Stromal cell of bone marrow (primary cell): ENCODE results near the gene PDZD2.
"Not testable (repeated sequence)": the region's sequence is repeated elsewhere in the genome, so short reads cannot be mapped to it uniquely, and the experiment has no call there.

Experiments
- DNase-seq: peaks from one replicate; pipeline ENCODE4 v3.0.0-alpha.2; 2012; ENCODE audit warnings: low read depth

The PDZD2 gene

GRCh38 chr5:32080565-32080964, 441.6 kb downstream of the PDZD2 start:
- DNase-seq: not testable (repeated sequence)

GRCh38 chr5:32082701-32083100, 443.8 kb downstream of the PDZD2 start:
- no peak for DNase-seq

DNA sequence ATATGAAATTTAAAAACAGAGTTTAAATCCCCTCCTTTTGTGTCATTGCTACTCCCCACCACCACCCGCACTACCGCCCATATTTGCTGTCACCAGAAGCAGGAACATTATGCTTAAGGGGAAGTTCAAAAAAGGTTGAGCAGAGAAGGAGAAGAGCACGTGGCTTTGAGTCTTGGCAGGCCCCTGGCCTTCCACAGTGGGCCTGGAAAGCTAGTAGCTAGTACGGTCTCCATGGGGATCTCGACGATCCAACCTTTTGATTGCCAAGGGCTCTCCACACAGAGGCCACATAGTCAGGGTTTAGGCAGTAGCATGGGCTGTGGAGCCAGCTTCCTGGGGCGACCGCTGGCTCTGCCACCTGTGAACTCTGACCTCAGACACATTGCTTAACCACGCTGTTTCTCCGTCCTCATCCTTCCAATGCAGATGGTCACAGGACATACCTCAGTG, 445.1 kb downstream of the PDZD2 start:
- DNase-seq: no peak

- no peak for DNase-seq
Observed at GRCh38 chr5:32087086-32088082, 448.5 kb downstream of the PDZD2 start.

DNA sequence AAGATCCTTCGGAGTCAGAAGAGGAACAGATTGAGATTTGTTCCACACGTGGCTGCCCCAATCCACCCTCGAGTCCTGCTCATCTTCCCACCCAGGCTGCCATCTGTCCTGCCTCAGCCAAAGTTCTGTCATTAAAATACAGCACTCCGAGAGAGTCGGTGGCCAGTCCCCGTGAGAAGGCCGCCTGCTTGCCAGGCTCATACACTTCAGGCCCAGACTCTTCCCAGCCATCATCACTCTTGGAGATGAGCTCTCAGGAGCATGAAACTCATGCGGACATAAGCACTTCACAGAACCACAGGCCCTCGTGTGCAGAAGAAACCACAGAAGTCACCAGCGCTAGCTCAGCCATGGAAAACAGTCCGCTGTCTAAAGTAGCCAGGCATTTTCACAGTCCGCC, 449.3 kb downstream of the PDZD2 start:
- no peak for DNase-seq

GRCh38 chr5:32089146-32090000, 450.4 kb downstream of the PDZD2 start:
- no peak for DNase-seq

- no peak for DNase-seq
Observed at GRCh38 chr5:32090026-32090754, 451.3 kb downstream of the PDZD2 start.

DNA sequence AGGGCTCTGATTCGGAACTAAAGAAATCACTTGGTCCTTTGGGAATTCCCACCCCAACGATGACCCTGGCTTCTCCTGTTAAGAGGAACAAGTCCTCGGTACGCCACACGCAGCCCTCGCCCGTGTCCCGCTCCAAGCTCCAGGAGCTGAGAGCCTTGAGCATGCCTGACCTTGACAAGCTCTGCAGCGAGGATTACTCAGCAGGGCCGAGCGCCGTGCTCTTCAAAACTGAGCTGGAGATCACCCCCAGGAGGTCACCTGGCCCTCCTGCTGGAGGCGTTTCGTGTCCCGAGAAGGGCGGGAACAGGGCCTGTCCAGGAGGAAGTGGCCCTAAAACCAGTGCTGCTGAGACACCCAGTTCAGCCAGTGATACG, 451.8 kb downstream of the PDZD2 start:
- DNase-seq: no peak

- DNase-seq: peak; percentile 52
Observed at GRCh38 chr5:32092938-32093812, 454.2 kb downstream of the PDZD2 start.

DNA sequence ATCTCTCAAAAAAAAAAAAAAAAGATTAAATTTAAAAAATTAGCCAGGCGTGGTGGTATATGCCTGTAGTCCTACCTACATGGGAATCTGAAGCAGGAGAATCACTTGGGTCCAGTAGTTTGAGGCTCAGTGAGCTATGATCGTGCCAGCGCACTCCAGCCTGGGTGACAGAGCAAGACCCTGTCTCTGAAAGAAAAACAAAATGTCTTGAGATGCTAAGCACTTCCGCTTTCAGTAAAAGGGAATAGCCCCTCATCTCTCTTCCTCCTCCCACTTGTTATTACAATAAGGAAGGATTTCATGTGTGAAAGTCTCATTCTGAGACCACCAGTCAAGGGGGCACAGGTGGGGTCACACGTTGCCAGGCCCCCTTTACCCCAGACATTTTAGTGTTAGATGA, 455.8 kb downstream of the PDZD2 start:
- no peak for DNase-seq

DNA sequence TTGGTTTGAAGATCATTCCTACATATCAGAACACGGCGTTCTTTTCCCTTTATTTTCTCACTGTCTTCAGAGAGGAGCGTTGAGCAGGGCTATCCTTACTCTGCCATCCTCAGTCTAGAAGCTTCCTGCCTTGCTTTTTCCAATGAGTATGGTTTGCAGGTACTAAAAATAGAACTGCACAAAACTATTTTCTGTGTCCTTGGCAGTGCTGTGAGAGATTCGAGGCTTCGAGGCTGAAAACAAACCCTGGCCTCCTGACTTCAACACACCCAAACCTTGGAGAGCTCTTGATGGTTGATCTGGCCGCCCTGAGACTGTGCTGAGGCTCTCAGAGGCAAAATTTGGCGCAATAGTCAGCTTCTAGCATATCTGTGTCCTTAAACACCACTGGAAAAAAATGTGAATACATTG, 456.3 kb downstream of the PDZD2 start:
- DNase-seq: no peak

- no peak for DNase-seq
Observed at GRCh38 chr5:32096891-32097595, 458.1 kb downstream of the PDZD2 start.

- DNase-seq: no peak
Observed at GRCh38 chr5:32098291-32098690, 459.4 kb downstream of the PDZD2 start.

DNA sequence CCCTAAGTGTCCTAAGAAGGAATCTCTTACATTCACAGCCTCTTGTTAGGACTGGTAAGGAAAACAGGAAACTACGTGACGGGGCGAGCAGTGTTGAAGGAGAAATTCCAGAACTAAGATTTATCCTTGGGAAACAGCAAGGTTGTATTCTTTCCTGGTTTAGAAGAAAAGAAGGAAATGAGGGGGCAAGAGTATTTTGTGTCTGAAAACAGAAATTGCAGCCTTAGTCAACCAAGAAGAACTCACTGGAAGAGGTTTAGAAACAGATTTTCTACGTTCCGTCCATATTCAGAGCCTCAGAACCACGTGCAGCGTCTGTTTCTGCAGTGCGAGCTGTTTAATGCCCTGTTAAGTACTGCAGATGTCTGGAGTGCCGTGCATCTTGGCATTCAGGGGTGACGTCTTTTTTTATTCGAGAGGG, 460.0 kb downstream of the PDZD2 start:
- DNase-seq: no peak

DNA sequence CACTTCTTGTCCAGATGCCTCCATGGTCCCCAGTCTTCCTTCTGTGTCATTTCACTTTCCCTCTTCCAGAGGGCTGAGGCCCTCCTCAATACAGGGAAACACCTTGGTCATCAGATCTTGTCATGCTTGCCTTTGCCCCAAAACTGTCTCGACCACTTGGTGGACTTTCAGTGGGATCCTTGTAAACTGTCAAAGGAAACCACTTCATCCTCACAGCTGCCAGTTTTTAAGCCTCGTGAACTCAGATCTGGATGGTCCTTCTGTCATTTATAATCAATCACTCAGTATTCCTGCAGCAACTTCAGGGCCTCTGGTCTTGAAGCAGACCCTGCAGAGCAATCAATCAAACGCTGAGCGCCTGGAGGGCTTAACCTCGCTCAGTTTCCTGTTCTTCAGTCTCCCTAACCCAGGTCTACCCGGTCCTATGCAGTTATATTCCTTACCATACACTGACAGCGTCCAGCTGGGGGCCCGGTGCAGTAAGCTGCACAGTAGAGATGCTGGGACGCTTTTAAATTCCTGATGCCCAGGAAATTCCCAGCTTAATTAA, 460.6 kb downstream of the PDZD2 start:
- DNase-seq: no peak

DNA sequence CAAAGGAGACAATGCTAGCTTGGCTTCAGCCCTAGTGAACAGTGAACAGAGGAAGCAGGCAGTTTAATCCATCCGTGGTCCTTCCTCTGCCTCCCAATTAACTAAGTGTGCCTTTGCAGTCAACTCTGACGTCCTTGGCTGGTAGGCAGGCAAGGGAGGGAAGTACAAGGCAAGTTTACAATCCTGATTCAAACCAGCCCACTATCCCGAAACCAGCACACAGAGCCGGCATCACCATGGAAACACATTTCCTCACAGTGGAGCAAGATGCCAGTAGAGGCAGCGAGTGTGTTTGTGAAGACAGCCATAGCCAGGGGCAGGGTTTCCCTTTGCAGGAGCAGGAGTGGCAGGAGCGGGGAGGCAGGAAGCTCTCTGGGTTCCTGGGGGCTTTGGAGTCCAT, 461.3 kb downstream of the PDZD2 start:
- DNase-seq: no peak

- DNase-seq: no peak
Observed at GRCh38 chr5:32100691-32101302, 461.9 kb downstream of the PDZD2 start.

- DNase-seq: no peak
Observed at GRCh38 chr5:32102254-32102986, 463.5 kb downstream of the PDZD2 start.

GRCh38 chr5:32103521-32103920, 464.6 kb downstream of the PDZD2 start:
- DNase-seq: no peak
